ENCODE results near the gene ZFPL1. TPM values are rescaled to one million over a fixed set of nuclear protein-coding genes. Genes with fewer than 3 reads are reported as not detected.
A peak's percentile ranks its signal among the peaks of the same experiment; 100 is the strongest.

The ZFPL1 gene
- total RNA-seq, 1 donor from 2014 or later: 36.6 TPM

DNA sequence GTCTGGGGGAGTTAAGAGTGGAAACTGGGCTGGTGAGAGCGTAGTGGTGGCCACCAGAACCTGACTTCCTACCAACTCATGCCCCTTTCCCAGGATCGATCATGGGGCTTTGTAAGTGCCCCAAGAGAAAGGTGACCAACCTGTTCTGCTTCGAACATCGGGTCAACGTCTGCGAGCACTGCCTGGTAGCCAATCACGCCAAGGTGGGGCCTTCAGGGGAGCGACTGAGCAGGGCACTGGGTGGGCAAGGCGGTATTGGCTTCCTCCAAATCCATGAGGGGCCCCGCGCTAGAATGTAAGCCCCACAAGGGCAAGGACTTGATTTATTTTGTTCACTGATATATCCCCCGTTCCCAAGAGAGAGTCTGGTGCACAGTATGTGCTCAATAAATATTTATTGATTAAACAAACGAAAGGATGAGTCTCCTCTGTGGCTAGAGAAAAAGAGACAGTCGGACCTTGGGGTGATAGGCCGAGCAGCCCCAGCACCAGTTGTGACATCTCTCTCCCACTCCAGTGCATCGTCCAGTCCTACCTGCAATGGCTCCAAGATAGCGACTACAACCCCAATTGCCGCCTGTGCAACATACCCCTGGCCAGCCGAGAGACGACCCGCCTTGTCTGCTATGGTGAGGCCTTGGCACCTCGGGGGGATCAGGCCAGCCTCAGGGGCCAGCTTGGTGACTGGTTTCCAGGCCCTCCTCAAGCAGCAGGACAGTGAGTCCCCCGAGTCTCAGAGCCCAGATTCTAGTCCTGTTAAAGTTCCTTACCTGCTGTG is 765 bp downstream of the ZFPL1 start:
- DNase-seq: no peak
- H3K9me3 Mint-ChIP-seq: no peaks in the 10 kb centered on the region
- H3K27ac Mint-ChIP-seq: peak overlapping the region; percentile 94
- no peaks in the 10 kb centered on the region for H3K27me3 Mint-ChIP-seq
- POLR2A ChIA-PET: interaction anchor here (0.9 kb wide), 1 partner anchor 51 kb away, joined by 3 read pairs; no protein-coding TSS in a partner anchor
- H3K4me3 Mint-ChIP-seq: peak overlapping the region; percentile 93
- peaks cover 25% of the 10 kb centered on the region for H3K4me1 Mint-ChIP-seq
- TF ChIP-seq, protein P1, sequence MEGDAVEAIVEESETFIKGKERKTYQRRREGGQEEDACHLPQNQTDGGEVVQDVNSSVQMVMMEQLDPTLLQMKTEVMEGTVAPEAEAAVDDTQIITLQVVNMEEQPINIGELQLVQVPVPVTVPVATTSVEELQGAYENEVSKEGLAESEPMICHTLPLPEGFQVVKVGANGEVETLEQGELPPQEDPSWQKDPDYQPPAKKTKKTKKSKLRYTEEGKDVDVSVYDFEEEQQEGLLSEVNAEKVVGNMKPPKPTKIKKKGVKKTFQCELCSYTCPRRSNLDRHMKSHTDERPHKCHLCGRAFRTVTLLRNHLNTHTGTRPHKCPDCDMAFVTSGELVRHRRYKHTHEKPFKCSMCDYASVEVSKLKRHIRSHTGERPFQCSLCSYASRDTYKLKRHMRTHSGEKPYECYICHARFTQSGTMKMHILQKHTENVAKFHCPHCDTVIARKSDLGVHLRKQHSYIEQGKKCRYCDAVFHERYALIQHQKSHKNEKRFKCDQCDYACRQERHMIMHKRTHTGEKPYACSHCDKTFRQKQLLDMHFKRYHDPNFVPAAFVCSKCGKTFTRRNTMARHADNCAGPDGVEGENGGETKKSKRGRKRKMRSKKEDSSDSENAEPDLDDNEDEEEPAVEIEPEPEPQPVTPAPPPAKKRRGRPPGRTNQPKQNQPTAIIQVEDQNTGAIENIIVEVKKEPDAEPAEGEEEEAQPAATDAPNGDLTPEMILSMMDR (IDR thresholded peaks at IDR 0.05): no peak
- intact Hi-C loops (cut with micrococcal nuclease): loop anchor here (1.0 to 2.0 kb wide), 8 partner anchors 12 to 168 kb away; partner anchors contain the start of genes ARL2, ATG2A, FAU and MRPL49
- ATAC-seq (ENCODE audit: low read depth): no peak
- CTCF ChIA-PET: interaction anchor here (1.4 to 1.7 kb wide), 2 partner anchors 37 to 71 kb away, joined by 3 to 5 read pairs; partner anchors contain the start of genes ARL2, FAU and MRPL49
- H3K36me3 Mint-ChIP-seq (ENCODE audit: low read depth): peaks cover 52% of the 10 kb centered on the region

DNA sequence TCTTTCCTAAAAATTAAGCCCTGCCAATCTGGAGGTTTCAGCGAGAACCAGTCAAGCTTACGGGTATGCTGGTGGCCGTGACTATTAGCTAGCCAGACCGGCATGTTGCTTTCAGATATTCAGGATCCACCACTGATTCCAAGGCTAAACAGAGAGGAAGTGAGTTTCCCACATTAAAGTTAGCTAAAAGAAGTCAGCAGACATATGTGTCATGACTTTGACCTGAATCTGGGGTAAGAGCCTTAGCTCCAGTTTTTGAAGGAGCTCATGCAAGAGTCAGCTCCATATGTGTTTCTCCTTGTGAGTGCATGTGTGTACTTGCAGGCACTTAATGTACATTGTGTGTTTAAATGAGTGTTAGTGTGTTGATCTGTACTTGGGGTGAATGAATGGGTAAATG is 1.4 kb downstream of the ZFPL1 start:
- Mint-ChIP-seq H3K36me3 (ENCODE audit: low read depth) (peaks cover 52% of the 10 kb centered on the region), H3K27ac (peak overlapping the region; percentile 94), H3K9me3 (no peaks in the 10 kb centered on the region), H3K4me1 (peaks cover 25% of the 10 kb centered on the region), H3K4me3 (peak overlapping the region; percentile 93), H3K27me3 (no peaks in the 10 kb centered on the region)
- ATAC-seq (ENCODE audit: low read depth): no peak
- TF ChIP-seq, protein P1 (IDR thresholded peaks at IDR 0.05): no peak
- no peak for DNase-seq
- intact Hi-C loops (cut with micrococcal nuclease): loop anchor here (2.0 kb wide), 1 partner anchor 169 kb away; the partner anchor contains the start of gene ATG2A
- CTCF ChIA-PET: interaction anchor here (1.4 kb wide), 1 partner anchor 36 kb away, joined by 5 read pairs; the partner anchor contains the start of genes FAU and MRPL49
- POLR2A ChIA-PET: interaction anchor here (0.9 kb wide), 1 partner anchor 50 kb away, joined by 3 read pairs; no protein-coding TSS in a partner anchor

DNA sequence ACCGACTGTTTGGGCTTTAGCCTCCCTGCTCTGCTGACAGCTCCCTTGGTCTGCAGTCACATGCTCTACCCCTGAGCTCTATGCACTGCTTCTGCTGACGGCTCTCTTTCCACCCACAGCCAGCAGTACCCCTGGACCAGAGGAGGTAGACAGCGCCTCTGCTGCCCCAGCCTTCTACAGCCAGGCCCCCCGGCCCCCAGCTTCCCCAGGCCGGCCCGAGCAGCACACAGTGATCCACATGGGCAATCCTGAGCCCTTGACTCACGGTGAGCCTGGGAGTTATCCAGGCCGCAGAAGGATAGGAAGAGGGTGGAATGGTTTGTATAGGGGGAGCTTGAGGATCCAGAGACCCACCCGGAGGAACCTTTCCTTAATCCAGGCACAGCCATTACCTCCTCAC is 2.8 kb downstream of the ZFPL1 start:
- no peak overlapping the region for H3K27ac Mint-ChIP-seq

DNA sequence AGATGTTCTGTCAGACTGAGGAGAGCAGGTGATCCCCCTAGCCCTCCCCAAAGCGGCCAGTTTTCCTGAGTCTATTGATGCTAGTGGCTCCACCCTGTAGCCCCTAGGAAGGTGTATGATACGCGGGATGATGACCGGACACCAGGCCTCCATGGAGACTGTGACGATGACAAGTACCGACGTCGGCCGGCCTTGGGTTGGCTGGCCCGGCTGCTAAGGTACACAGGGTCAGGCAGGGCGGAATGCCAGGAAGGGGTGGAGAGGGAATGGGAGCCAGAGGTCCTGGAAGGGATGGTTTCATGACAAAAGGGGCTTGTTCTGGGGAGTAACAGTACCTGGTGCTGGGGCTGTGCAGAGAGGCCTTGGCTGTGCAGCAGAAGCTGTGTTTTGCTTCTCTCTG is 3.2 kb downstream of the ZFPL1 start:
- TF ChIP-seq, protein P1 (IDR thresholded peaks at IDR 0.05): no peak
- Mint-ChIP-seq H3K4me1 (peaks cover 25% of the 10 kb centered on the region), H3K4me3 (no peak overlapping the region), H3K27me3 (no peaks in the 10 kb centered on the region), H3K36me3 (ENCODE audit: low read depth) (peaks cover 52% of the 10 kb centered on the region), H3K27ac (no peak overlapping the region), H3K9me3 (no peaks in the 10 kb centered on the region)
- ChIA-PET POLR2A (interaction anchor here (0.5 kb wide), 1 partner anchor 36 kb away, joined by 3 read pairs; no protein-coding TSS in a partner anchor), CTCF (no interaction called here)
- intact Hi-C loops (cut with micrococcal nuclease): no loop called here
- DNase-seq (no peak), ATAC-seq (ENCODE audit: low read depth) (no peak)

More for the DNA sequence above, 2.8 kb downstream of the ZFPL1 start:
- TF ChIP-seq, protein P1 (IDR thresholded peaks at IDR 0.05): no peak
- ChIA-PET POLR2A (interaction anchor here (0.5 kb wide), 1 partner anchor 36 kb away, joined by 3 read pairs; no protein-coding TSS in a partner anchor), CTCF (no interaction called here)
- intact Hi-C loops (cut with micrococcal nuclease): no loop called here
- DNase-seq: no peak
- Mint-ChIP-seq H3K9me3 (no peaks in the 10 kb centered on the region), H3K4me1 (peaks cover 25% of the 10 kb centered on the region), H3K4me3 (no peak overlapping the region), H3K27me3 (no peaks in the 10 kb centered on the region), H3K36me3 (ENCODE audit: low read depth) (peaks cover 52% of the 10 kb centered on the region)
- no peak for ATAC-seq (ENCODE audit: low read depth)

GRCh38 chr11:65087827-65088226 is 3.8 kb downstream of the ZFPL1 start:
- Mint-ChIP-seq H3K4me1 (peaks cover 26% of the 10 kb centered on the region), H3K27me3 (no peaks in the 10 kb centered on the region), H3K9me3 (no peaks in the 10 kb centered on the region), H3K4me3 (no peak overlapping the region), H3K27ac (no peak overlapping the region), H3K36me3 (ENCODE audit: low read depth) (peaks cover 52% of the 10 kb centered on the region)
- DNase-seq: no peak
- ChIA-PET CTCF (no interaction called here), POLR2A (no interaction called here)
- ATAC-seq (ENCODE audit: low read depth): no peak
- TF ChIP-seq, protein P1 (IDR thresholded peaks at IDR 0.05): no peak
- intact Hi-C loops (cut with micrococcal nuclease): no loop called here

All from activated B cell treated with CpG ODN at 0.5 μM for 24 hours (primary cell).